Islet of Langerhans (tissue), 1 donor: Measurements from ENCODE around the gene SLC6A11.

ENCODE experiments used
- FAIRE-seq: peaks from one replicate; lab custom pipeline; 2011; peaks lifted over from hg19 to GRCh38; lab: Jason Lieb, UNC

The SLC6A11 gene

GRCh38 chr3:10954740-10955139 is 138.7 kb downstream of the SLC6A11 start:
- FAIRE-seq = no peak

- no peak for FAIRE-seq
These were observed 139.9 kb downstream of the SLC6A11 start for GRCh38 chr3:10955711-10956453.

GRCh38 chr3:10956531-10956930 is 140.5 kb downstream of the SLC6A11 start:
- no peak for FAIRE-seq

GRCh38 chr3:10956986-10957385 is 141.0 kb downstream of the SLC6A11 start:
- no peak for FAIRE-seq

GRCh38 chr3:10957976-10958749 is 142.1 kb downstream of the SLC6A11 start:
- FAIRE-seq = no peak

GRCh38 chr3:10960255-10960654 is 144.2 kb downstream of the SLC6A11 start:
- FAIRE-seq = no peak

- FAIRE-seq = no peak
These were observed 145.9 kb downstream of the SLC6A11 start for GRCh38 chr3:10961921-10962320.

GRCh38 chr3:10962481-10963036 is 146.5 kb downstream of the SLC6A11 start:
- FAIRE-seq = no peak

- no peak for FAIRE-seq
These were observed 148.6 kb downstream of the SLC6A11 start for GRCh38 chr3:10964537-10965167.

- no peak for FAIRE-seq
These were observed 152.4 kb downstream of the SLC6A11 start for GRCh38 chr3:10968401-10968800.

- no peak for FAIRE-seq
These were observed 154.4 kb downstream of the SLC6A11 start for GRCh38 chr3:10970306-10970960.

- FAIRE-seq = no peak
These were observed 156.2 kb downstream of the SLC6A11 start for GRCh38 chr3:10972072-10972782.

- no peak for FAIRE-seq
These were observed 157.1 kb downstream of the SLC6A11 start for GRCh38 chr3:10973046-10973595.

- FAIRE-seq = no peak
These were observed 158.1 kb downstream of the SLC6A11 start for GRCh38 chr3:10974131-10974530.

GRCh38 chr3:10974746-10975375 is 158.8 kb downstream of the SLC6A11 start:
- no peak for FAIRE-seq

GRCh38 chr3:10975695-10976234 is 159.7 kb downstream of the SLC6A11 start:
- FAIRE-seq = no peak

- FAIRE-seq = no peak
These were observed 160.7 kb downstream of the SLC6A11 start for GRCh38 chr3:10976770-10977169.

- no peak for FAIRE-seq
These were observed 162.0 kb downstream of the SLC6A11 start for GRCh38 chr3:10977892-10978510.

GRCh38 chr3:10978956-10979355 is 162.9 kb downstream of the SLC6A11 start:
- FAIRE-seq = no peak

GRCh38 chr3:10980312-10980711 is 164.3 kb downstream of the SLC6A11 start:
- no peak for FAIRE-seq
